Ovary (tissue), 9 donors: ENCODE data around the gene FGR. TPM values are rescaled to one million over a fixed set of nuclear protein-coding genes. Genes with fewer than 3 reads are reported as not detected.

ENCODE experiments used
- DNase-seq, 5 donors: peaks; one replicate each; pipeline ENCODE4 v3.0.0-alpha.2; 2019 to 2020
- H3K27ac ChIP-seq, 2 donors: fragments of 200-600 bp; one replicate each; pipeline versions ENCODE4 v1.5.1 to v1.8.0; 2019 to 2022
- H3K27me3 ChIP-seq: fragments of 200-600 bp; one replicate; pipeline ENCODE4 v1.8.0; 2022
- H3K36me3 ChIP-seq: fragments of 200-600 bp; sonication (generic); one replicate; pipeline ENCODE4 v1.5.1; 2019
- H3K4me1 ChIP-seq: one replicate; pipeline ENCODE4 v1.8.1; 2013; ENCODE audit warnings: mild to moderate bottlenecking, moderate library complexity; ENCODE audit not compliant: insufficient read depth
- H3K4me3 ChIP-seq: fragments of 200-600 bp; sonication (generic); one replicate; pipeline ENCODE4 v1.5.1; 2017
- H3K9me3 ChIP-seq, 2 donors: fragments of 200-600 bp in 1 of 2; sonication (generic) in 1 of 2; one replicate each; pipeline versions ENCODE4 v1.5.1 to v1.8.1; 2013 to 2019; ENCODE audit warnings: mild to moderate bottlenecking in 1 of 2, moderate library complexity in 1 of 2
- CTCF ChIP-seq, 3 donors: fragments of 450-650 bp in 2 of 3; fragments of 200-600 bp in 1 of 3; IDR thresholded peaks; one replicate each; pipeline versions ENCODE4 v1.5.1 to v1.8.0; 2016 to 2022; ENCODE audit warnings: antibody characterized with exemption in 3 of 3, mild to moderate bottlenecking in 1 of 3
- EP300 ChIP-seq: sonication (generic); formaldehyde crosslinking; IDR thresholded peaks from one replicate; pipeline ENCODE4 v1.6.1; 2017; ENCODE audit warnings: antibody characterized with exemption
- POLR2A ChIP-seq: fragments of 450-650 bp; IDR thresholded peaks from one replicate; pipeline ENCODE4 v1.6.1; 2017; ENCODE audit warnings: antibody characterized with exemption, mild to moderate bottlenecking, moderate library complexity
- WGBS, 3 donors: extraction: QIAGEN DNeasy Blood & Tissue Kit in 1 of 3; methylation state at CpG; one replicate each; pipeline versions ENCODE4 v1.1.5 to v1.1.7; 2013 to 2017; 5-methylcytosine and 5-hydroxymethylcytosine counted together
- intact Hi-C, 4 donors: fragments of 100-400 bp; cut with DNase I; formaldehyde crosslinking; loops; one replicate each; pipeline versions ENCODE4 v1.11.0 to v1.15.1; 2022 to 2023
- polyA plus RNA-seq, 2 donors: library from polyadenylated mRNA; stranded (reverse); fragments of 200-250 nt in 1 of 2; fragments of 350-450 nt in 1 of 2; fragmentation: Illumina TruSeq in 1 of 2; extraction: RNeasy Lipid Tissue Mini Kit (QIAGEN cat#74804) in 1 of 2; gene quantifications; one replicate each; pipeline ENCODE4 v1.2.3, GENCODE V29; 2013 to 2014
- total RNA-seq, 7 donors: library from RNA; depleted of rRNA in 2 of 7; stranded (reverse); fragments of >200 nt in 2 of 7; fragmentation: NEBNext Ultra II Directional in 3 of 7; extraction: Animal tissue kit (Norgen Biotek cat#: 25700) in 3 of 7; gene quantifications; one replicate each; pipeline versions ENCODE4 v1.1.0 to v1.2.4, GENCODE V29; 2016 to 2023
- donor health status: DM: no; HTN: no; CAD: no; lungs with moderate emphysema.
- donor health status: DM: no; HTN: no; CAD: no.
- donor health status: Bipolar disorder and iron deficiency.
- donor health status: DM: yes; HTN: yes; CAD: no.
- donor health status: DM: no; HTN: no; CAD: no.
- donor health status: DM: yes; HTN: yes; CAD: no.

FGR gene
- total and polyA plus RNA-seq, 9 donors, result 1.1 to 14.1 (median 4.2) TPM

DNA sequence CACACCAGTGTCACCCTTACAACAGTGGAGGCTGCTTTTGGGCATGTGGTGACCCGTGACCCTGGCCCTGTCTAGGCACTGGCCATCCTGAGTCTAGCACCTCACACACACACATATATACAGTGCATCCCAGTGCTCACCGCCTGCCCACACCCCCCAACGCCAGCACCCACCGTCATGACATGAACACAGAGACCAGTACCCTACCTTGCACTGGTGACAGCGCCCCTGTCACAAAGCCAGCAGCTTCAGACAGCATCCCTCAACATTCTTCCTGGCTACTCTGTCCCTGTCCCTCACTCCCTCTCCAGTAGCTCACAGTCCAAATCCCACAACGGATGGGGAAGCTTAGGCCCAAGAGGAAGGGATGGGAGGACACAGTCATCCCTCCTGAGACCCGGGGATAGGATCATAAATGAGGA lies 58.2 kb downstream of the FGR start:
- TF ChIP-seq EP300 (no peak), POLR2A (no peak), CTCF (IDR thresholded peaks at IDR 0.05) (no peak)
- Histone ChIP-seq H3K27me3 (no peaks in the 10 kb centered on the region), H3K9me3 (no peaks in the 10 kb centered on the region), H3K4me3 (no peak overlapping the region), H3K4me1 (peaks cover 51% of the 10 kb centered on the region), H3K27ac (peak overlapping the region; percentile 67 to 89), H3K36me3 (no peaks in the 10 kb centered on the region)
- intact Hi-C loops, result loop anchor here in 1 of 4 donors (10.0 kb wide), 1 partner anchor 52 kb away; no protein-coding TSS in a partner anchor
- WGBS, 3 donors, result 66 to 72% (median 68%) methylated on average over 7 of the region's 7 CpGs
- DNase-seq, result peak in 2 of 5 donors; percentile 42 to 54

DNA sequence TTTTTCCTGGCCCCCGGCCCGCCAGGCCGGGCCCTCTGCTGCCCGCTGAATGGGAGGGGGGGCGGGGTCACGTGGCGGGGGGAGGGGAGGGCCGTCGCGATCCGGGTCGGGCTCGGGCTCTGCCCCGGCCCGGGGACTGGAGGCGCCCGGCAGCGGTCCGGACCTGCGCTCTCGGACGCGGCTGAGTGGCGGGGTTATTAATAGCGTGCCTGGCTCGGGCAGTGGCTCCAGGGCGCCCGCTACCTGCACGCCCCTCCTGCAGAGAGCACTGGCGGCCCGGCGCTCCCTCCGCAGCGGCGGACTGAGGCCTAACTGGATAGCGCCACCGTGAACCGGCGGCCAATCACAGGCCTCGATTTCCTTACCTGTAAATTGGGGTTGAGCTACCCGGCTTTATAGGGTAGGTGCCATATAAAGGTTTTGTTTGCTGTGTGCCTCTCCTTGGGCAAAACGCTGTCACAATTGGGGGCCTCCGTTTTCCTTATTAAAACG lies 59.1 kb downstream of the FGR start:
- no peaks in the 10 kb centered on the region for H3K9me3 ChIP-seq
- 5 to 7% (median 6%) methylated on average over 24 to 44 of the region's 44 CpGs for WGBS, 3 donors
- DNase-seq, result peak; percentile 72 to 83 (median 80)
- peak overlapping the region; percentile 51 for H3K4me3 ChIP-seq
- intact Hi-C loops, result loop anchor here in 1 of 4 donors (10.0 kb wide), 1 partner anchor 51 kb away; no protein-coding TSS in a partner anchor
- H3K27me3 ChIP-seq, result no peaks in the 10 kb centered on the region
- H3K36me3 ChIP-seq, result no peaks in the 10 kb centered on the region
- peaks cover 49% of the 10 kb centered on the region for H3K4me1 ChIP-seq
- peak overlapping the region; percentile 63 to 89 for H3K27ac ChIP-seq
- TF ChIP-seq POLR2A (no peak), CTCF (IDR thresholded peaks at IDR 0.05) (no peak), EP300 (no peak)

GRCh38 chr1:27574871-27575831 lies 59.8 kb downstream of the FGR start:
- peak overlapping the region; percentile 63 to 89 for H3K27ac ChIP-seq
- peak overlapping the region; percentile 51 for H3K4me3 ChIP-seq
- no peaks in the 10 kb centered on the region for H3K27me3 ChIP-seq
- peak; percentile 36 for TF ChIP-seq POLR2A
- peak in 1 of 3 donors; percentile 42 for TF ChIP-seq CTCF (IDR thresholded peaks at IDR 0.05)
- no peak for TF ChIP-seq EP300
- H3K36me3 ChIP-seq, result no peaks in the 10 kb centered on the region
- H3K9me3 ChIP-seq, result no peaks in the 10 kb centered on the region
- intact Hi-C loops, result loop anchor here in 1 of 4 donors (10.0 kb wide), 1 partner anchor 50 kb away; no protein-coding TSS in a partner anchor
- H3K4me1 ChIP-seq, result peaks cover 52% of the 10 kb centered on the region
- peak; percentile 83 to 90 (median 87) for DNase-seq
- WGBS, 3 donors, result 1 to 2% (median 1%) methylated on average over 67 to 83 of the region's 83 CpGs

- Histone ChIP-seq H3K27me3 (no peaks in the 10 kb centered on the region), H3K4me1 (peaks cover 58% of the 10 kb centered on the region), H3K27ac (peak overlapping the region; percentile 63 to 89), H3K9me3 (no peaks in the 10 kb centered on the region), H3K4me3 (no peak overlapping the region), H3K36me3 (no peaks in the 10 kb centered on the region)
- intact Hi-C loops, result loop anchor here in 1 of 4 donors (10.0 kb wide), 1 partner anchor 49 kb away; no protein-coding TSS in a partner anchor
- WGBS, 3 donors, result 32 to 43% (median 38%) methylated on average over 8 of the region's 8 CpGs
- peak in 3 of 5 donors; percentile 41 to 58 (median 53) for DNase-seq
- no peak for TF ChIP-seq EP300
- no peak for TF ChIP-seq POLR2A
- TF ChIP-seq CTCF (IDR thresholded peaks at IDR 0.05), result no peak
These were observed 60.8 kb downstream of the FGR start for GRCh38 chr1:27574001-27574781.
